GM19351 (cell line): ENCODE data around the gene SYCP2L.
"Not testable (repeated sequence)": the region's sequence is repeated elsewhere in the genome, so short reads cannot be mapped to it uniquely, and the experiment has no call there.

Source experiments
- ATAC-seq: cut with Tn5 transposase; IDR thresholded peaks from one replicate; pipeline ENCODE4 v1.9.1; 2021; ENCODE audit warnings: mild to moderate bottlenecking, moderate library complexity; ENCODE audit not compliant: unreplicated experiment

The SYCP2L gene

DNA sequence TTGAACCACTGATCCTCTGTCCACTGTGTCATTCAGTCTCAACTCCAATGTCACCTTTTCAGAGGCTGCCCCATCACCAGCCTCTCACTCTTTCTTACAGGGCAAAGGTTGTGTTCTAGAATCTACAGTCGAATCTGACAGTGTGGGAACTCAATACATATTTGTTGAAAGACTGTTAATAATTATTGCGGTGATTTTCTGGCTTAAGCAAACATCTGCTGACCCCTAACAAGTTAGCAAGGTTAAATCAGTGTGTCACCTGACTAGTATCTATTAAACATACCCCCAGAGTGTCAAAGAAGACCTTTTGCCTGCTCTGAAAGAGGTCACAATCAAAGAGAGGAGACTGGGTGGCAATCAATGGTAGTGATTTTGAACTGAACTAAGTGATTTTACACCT, 115.3 kb downstream of the SYCP2L start:
- ATAC-seq: no peak

DNA sequence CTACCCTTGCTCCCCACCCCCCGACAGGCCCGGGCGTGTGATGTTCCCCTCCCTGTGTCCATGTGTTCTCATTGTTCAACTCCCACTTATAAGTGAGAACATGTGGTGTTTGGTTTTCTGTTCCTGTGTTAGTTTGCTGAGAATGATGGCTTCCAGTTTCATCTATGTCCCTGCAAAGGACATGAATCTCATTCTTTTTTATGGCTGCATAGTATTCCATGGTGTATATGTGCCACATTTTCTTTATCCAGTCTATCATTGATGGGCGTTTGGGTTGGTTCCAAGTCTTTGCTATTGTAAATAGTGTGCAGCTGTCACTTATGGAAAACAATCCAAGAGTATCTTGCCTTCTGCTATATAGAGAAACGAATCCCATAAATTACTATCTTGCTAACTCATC, 116.4 kb downstream of the SYCP2L start:
- not testable (repeated sequence) for ATAC-seq

DNA sequence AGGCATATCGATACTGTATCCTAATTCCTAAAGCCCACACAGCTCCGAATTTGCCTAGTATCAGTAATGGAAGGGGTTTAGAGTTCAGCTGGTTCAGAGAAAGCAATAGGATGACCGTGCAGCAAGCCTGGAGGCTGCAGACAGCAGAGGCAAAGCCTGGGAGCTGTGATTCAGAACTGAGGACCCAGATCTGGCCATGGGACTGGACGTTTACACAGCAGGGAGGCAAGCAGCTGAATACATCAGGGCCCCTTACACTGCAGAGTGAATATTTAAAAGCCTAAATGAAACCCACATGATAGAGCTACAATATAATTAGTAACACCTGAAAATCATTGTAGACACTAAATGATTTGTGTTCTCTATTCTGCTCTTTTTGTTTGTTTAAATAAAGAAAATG, 119.2 kb downstream of the SYCP2L start:
- no peak for ATAC-seq

DNA sequence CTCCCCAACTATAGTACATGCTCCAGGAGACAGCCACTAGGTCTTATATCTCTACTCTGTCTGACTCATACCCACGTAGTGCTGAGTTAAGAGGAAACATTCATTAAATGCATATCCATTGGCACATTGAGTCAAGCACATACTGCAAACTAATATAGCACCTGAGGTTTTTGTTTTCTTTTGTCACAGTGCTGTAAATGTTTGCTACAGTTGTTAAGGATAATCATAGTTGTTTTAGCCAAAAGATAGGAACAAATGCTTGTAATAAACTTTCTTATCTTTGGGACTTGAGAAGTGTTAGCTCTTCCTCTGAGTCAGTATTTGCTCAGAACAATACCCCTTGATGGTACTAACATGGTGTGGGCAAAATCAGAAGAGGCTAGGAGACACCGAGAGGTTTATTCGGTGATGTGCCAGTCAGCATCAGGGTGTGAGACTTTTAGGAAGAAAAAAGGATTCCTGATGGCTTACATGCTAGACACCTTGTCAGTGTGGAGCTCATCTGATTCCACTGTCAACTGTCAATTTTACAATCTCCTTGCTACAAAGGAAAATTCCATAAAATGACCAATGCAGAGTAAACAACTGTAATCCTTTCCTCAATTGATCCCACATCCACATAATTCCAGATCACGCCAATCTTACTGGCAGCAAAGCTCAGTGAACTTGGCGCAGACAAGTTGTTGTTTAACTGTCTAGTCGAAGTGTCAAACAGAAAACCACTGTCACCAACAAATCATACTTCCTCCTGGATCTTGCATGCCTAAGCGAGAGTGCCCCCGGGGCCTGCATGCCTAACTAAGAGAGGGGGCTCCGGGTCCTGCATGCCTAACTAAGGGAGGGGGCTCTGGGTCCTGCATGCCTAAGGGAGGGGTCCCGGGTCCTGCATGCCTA, 121.1 kb downstream of the SYCP2L start:
- no peak for ATAC-seq

DNA sequence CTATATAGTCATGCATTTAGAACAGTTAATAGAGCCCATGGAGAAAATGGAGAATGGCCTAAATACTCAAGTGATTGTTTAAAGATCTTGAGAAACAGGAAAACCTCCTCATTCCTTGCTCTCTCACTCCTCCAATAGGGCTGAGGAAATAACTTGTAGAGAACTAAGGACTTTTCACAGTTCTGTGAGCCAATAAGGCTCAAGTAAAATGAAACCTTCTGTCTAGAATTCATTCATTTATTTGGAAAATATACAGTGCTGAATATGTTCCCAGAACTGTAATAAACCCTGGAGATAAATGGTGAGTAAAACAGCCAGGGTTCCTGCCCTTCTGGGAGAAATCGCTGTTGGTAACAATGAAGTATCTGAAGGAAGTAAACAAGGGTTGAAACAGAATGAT, 122.0 kb downstream of the SYCP2L start:
- ATAC-seq: peak; percentile 10

DNA sequence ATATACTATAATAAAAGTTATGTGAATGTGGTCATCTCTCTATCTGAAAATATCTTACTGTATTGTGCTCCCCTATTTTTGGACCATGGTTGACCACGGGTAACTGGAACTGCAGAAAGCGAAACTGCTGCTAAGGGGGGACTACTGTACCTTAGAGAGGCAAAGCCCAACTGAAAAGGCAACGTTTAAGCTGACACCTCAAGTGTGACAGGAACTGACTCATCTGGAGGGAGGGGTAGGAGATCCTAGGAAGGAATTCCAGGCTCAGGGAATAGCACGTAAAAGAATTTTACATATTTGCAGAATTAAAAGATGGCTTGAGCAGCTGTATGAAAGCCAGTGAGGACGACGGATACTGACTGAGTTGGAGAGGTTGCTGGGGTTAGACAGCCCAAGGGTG, 122.5 kb downstream of the SYCP2L start:
- ATAC-seq: peak; percentile 89

DNA sequence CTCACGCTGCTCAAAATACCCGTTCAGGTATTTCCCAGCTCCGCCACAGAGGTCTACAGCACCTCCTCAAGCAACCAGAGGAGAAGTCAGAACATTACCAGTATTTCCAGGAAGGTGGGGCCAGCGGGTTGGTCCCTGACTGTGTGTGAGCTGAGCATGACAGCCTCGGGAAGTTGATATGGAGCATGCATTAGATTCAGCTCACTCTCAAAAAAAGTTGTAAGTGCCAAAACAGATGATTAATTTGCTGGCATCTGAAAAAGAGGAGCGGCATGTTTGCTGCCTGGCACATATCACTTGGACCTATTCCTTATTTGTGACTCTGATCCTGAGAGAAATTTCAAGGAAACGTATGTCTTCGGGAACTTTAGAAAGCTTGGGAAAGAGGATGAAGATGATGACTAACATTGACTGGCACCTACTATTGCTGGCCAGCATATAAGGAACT, 125.0 kb downstream of the SYCP2L start:
- no peak for ATAC-seq

DNA sequence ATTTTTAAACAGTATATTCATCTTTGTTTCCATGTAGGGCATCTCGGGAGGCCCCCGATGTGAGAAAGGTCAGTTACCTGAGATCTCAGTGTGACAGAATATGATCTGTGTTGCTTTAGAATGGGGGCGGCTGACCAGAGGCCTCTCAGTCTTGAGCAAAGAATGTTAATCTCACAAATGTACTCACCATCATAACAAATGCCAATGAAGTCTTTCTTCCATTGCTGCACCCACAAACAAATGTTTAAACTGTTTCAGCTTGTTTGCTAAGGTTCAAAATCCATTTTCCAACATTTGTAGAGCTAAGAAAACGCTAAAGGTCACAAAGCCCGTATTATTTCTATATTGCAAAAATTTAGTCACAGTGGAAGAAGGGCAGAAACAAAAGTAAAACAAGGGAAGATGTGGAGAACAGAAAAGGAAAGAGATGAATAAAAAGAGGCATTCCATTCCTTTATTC, 125.5 kb downstream of the SYCP2L start:
- no peak for ATAC-seq

DNA sequence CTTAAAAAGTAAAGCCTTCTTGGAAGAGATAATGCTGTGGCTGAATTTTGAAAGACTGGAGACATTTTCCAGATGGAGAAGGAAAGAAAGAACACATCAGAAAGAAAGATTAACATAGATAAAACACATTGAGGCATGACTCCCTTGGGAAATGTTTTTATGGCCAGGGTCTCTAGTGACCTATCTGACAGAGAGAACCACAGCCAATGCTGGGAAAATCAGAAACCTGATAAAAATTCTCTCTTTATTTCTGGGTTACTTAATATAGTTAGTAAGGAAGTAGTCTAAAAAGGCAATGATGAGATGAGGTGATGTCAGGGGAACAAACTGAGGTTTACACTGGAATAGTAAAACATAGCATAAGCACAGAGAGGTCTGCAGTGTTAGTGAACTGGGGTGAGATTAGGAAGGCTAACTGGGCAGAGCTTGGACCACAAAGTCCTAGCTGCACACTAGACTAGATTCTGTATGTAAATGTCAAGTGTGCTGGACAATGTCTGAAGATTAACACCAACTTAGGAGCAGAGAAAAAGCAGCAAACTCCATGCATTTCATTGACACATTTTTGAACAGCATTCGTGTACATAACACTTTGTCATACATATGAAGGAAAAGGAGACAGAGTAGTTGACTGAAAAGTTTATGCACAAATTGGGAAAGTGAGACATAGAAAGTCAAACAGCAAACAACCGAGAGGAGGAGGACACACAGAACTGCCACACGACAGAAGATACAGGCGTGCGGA, 126.3 kb downstream of the SYCP2L start:
- no peak for ATAC-seq

DNA sequence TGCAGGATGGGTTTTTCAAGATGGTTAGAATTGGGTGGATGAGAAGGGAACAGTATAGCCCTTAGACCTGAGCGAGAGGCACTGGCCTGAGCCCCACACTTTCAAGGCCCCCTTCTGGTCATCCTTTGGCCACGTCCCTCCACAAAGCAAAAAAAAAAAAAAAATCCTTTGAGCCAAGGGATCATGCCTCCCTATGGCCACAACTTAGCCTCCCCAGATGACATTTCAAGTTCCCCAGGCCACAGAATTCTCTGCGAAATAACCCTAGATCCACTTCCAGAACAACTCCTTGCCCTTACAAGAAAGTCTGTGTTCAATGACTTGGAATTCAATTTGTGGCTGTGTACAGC, 126.8 kb downstream of the SYCP2L start:
- ATAC-seq: no peak

DNA sequence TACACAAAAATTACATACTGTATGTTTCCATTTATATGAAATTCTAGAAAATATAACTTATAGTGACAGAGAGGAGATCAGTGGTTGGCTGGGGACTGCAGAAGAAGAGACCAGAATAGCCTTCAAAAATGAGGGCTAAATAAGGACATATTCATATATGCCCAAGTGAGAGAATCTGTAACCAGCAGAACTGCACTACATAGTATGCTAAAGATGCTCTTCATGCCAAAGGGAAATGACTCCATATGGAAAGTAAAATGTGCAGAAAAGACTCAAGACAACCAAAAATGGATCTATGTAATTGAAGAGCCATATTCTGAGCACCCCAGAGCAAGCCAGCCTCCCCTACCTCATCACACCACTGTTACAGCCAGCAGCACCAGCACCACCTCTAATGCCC, 128.2 kb downstream of the SYCP2L start:
- no peak for ATAC-seq

DNA sequence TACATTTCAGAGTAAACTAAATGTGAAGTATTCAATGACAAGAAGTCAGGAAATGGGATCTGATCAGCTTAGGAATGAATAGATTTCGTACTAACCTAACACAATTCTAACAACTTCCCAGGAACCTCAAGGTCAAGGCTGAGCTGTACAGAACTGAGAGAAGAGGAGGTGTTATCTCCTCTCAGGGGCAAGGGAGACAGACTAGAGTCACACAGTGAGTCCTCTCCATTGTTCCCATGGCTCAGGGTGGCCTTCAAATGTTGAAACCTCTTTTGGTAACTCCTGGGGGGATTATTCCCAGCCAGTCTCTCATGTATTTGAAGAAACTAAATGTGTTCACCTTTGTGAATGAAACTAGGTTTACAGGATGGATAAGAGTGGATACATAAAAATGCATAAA, 129.6 kb downstream of the SYCP2L start:
- ATAC-seq: no peak

DNA sequence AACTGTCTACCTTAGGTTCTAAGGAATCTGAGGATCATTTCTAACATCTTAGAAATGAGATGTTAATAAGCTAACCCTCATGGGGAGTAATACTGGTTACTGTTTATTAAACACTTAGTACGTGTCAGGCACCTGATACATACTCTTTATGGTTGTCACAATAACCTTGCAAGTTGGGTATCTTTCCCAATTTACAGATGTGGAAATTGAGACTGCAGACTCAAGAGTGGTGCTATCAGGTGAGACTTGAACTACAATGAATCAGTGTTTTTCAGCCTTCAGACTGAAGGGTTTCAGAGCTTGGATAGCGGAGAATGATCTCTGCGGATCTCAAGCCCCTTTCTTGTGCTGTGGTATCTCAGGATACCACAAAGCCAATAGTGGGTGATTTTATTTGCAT, 130.2 kb downstream of the SYCP2L start:
- ATAC-seq: no peak

DNA sequence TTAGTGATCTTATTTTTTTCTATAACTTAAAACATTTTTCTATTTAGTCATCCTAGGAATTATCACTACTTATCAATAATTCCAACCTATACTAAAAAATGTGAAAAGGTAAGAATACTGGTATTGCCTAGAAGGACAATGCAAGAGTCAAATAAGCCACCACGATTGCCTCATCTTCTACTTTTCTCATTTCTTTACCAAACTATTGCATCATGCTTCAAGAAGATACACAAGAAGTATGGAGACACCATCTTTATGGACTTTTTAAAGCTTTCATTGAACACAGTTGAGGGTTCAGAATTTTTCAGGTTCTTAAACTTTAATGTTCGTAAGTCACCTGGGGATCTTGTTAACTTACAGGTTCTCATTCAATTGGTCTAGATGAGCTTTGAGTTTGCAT, 131.4 kb downstream of the SYCP2L start:
- no peak for ATAC-seq

DNA sequence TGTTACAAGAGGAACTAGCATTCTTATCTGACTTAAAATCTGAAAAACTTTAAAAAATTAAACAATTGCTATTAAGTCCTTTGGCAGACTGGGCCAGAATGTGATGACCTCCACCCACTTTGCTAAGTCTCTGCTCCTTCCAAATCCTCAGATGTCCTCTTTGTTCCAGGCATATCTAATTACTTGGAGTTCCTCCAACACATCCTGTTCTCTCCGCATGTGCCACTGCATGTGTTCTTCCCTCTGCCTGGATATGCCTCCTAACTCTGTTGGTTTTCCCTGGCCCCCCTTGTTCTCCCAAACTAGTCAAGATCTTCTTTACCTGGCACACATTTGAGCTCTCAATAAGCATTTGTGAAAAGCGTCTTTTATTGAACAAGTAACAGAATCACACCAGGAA, 134.2 kb downstream of the SYCP2L start:
- ATAC-seq: no peak

DNA sequence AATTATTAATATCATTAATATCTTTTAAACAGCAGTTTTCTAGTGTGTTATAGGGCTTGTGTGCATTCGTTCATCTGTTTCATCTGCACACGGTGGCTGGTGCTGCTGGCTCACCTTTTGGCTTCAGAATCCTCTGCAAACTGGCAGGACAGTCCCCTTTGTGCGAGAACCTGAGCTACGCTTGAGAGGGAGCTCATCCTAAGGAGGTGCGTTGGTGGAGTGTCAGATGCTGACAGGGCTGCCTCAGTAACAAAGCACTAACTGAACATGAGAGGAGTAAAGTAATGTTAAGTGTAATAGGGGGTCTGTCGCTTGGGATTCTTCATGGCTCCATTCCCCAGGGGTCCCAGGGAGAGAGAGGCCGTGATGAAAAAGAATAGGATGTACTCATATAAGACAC, 134.9 kb downstream of the SYCP2L start:
- no peak for ATAC-seq

DNA sequence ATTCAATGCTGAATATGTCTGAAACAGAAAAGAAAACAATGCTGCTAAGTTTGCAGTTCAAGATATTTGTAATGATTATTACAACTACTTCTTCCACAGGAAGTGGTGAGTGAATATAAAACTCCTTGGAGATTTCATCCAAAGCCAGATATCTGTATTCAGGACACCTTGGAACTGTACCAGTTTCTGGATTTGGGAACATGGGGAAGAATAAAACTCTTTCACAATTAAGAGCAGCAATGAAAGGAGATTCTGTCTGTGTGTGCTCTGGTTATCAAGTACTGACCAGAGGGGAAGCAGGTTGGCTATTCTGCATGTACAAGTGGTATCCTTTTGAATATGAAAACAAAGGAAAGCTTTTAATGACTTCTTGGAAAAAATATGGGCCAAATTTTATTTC, 136.2 kb downstream of the SYCP2L start:
- ATAC-seq: no peak
